Hepatocyte (in vitro differentiated cells): ENCODE measurements around the gene PGC. TPM values are rescaled to one million over a fixed set of nuclear protein-coding genes. Genes with fewer than 3 reads are reported as not detected.

ENCODE experiments used
- DNase-seq: peaks from one replicate; pipeline ENCODE4 v3.0.0-alpha.2; 2016; ENCODE audit warnings: low spot score
- H2AFZ ChIP-seq: fragments of 200-600 bp; sonication (generic); 2 replicates; pipeline ENCODE4 v1.6.0; 2016; ENCODE audit warnings: antibody characterized with exemption, mild to moderate bottlenecking
- H3K27ac ChIP-seq: fragments of 200-600 bp; sonication (generic); 2 replicates; pipeline ENCODE4 v1.5.1; 2016; ENCODE audit warnings: mild to moderate bottlenecking
- H3K27me3 ChIP-seq: fragments of 200-600 bp; sonication (generic); 2 replicates; pipeline ENCODE4 v1.6.1; 2016
- H3K36me3 ChIP-seq: fragments of 200-600 bp; sonication (generic); replicated peaks from 2 replicates; pipeline ENCODE4 v1.5.1; 2016; ENCODE audit warnings: low read depth; ENCODE audit not compliant: insufficient read depth
- H3K4me1 ChIP-seq: fragments of 200-600 bp; sonication (generic); 2 replicates; pipeline ENCODE4 v1.5.1; 2016; ENCODE audit warnings: mild to moderate bottlenecking, moderate library complexity; ENCODE audit not compliant: insufficient read depth
- H3K4me2 ChIP-seq: fragments of 200-600 bp; sonication (generic); 2 replicates; pipeline ENCODE4 v1.6.0; 2016
- H3K4me3 ChIP-seq: fragments of 200-600 bp; sonication (generic); 2 replicates; pipeline ENCODE4 v1.5.1; 2016; ENCODE audit warnings: mild to moderate bottlenecking
- H3K79me2 ChIP-seq: fragments of 200-600 bp; sonication (generic); 2 replicates; pipeline ENCODE4 v1.6.0; 2017; ENCODE audit warnings: mild to moderate bottlenecking
- H3K9me2 ChIP-seq: fragments of 200-600 bp; sonication (generic); replicated peaks from 2 replicates; pipeline ENCODE4 v1.6.0; 2017; ENCODE audit warnings: mild to moderate bottlenecking; ENCODE audit not compliant: insufficient read depth
- H3K9me3 ChIP-seq: fragments of 200-600 bp; sonication (generic); 2 replicates; pipeline ENCODE4 v1.5.1; 2016; ENCODE audit warnings: low read depth, mild to moderate bottlenecking
- H4K20me1 ChIP-seq: fragments of 200-600 bp; sonication (generic); 2 replicates; pipeline ENCODE4 v1.6.0; 2016; ENCODE audit warnings: mild to moderate bottlenecking; ENCODE audit not compliant: insufficient read depth, poor library complexity, severe bottlenecking
- CTCF ChIP-seq: fragments of 200-600 bp; sonication (generic); IDR thresholded peaks from 2 replicates; pipeline ENCODE4 v1.5.1; 2016; ENCODE audit warnings: antibody characterized with exemption, mild to moderate bottlenecking; ENCODE audit not compliant: poor library complexity
- EZH2 ChIP-seq: fragments of 200-600 bp; sonication (generic); IDR thresholded peaks from 2 replicates; pipeline ENCODE4 v1.6.1; 2016; ENCODE audit warnings: antibody characterized with exemption, mild to moderate bottlenecking, borderline replicate concordance
- EZH2phosphoT487 ChIP-seq: fragments of 200-600 bp; sonication (generic); IDR thresholded peaks from one replicate; pipeline ENCODE4 v1.6.1; 2018; ENCODE audit warnings: antibody characterized with exemption, mild to moderate bottlenecking, low read depth, moderate library complexity; ENCODE audit not compliant: unreplicated experiment, severe bottlenecking
- WGBS: methylation state at CpG from one replicate; pipeline ENCODE4 v1.1.6; 2016; ENCODE audit warnings: low lambda C conversion rate; ENCODE audit errors: missing lambda C conversion rate; 5-methylcytosine and 5-hydroxymethylcytosine counted together
- polyA plus RNA-seq: library from polyadenylated mRNA; unstranded; fragments of >200 nt; fragmentation: Nextera tagmentation; extraction: Ambion mirVana; gene quantifications from 2 replicates; pipeline ENCODE4 v1.2.1, GENCODE V29; 2016
- total RNA-seq: library from RNA; depleted of rRNA; stranded (reverse); fragments of >200 nt; gene quantifications from 2 replicates; pipeline ENCODE4 v1.2.3, GENCODE V29; 2014

The PGC gene
- total and polyA plus RNA-seq, 2 experiments from 2014 or later = 109 to 114 TPM

- H4K20me1 ChIP-seq = no peaks in the 10 kb centered on the region
- H3K27me3 ChIP-seq = no peaks in the 10 kb centered on the region
- WGBS = 90% methylated on average over 14 of the region's 14 CpGs
- H3K27ac ChIP-seq = no peak overlapping the region
- H3K4me3 ChIP-seq = no peak overlapping the region
- H3K79me2 ChIP-seq = peaks cover 10% of the 10 kb centered on the region
- no peak overlapping the region for H3K4me2 ChIP-seq
- DNase-seq = no peak
- H3K36me3 ChIP-seq = no peaks in the 10 kb centered on the region
- H3K9me2 ChIP-seq = no peaks in the 10 kb centered on the region
- peaks cover 11% of the 10 kb centered on the region for H3K4me1 ChIP-seq
- H3K9me3 ChIP-seq = no peaks in the 10 kb centered on the region
- TF ChIP-seq CTCF (no peak), EZH2phosphoT487 (no peak), EZH2 (no peak)
- no peak overlapping the region for H2AFZ ChIP-seq
These were observed 44.3 kb downstream of the PGC start for GRCh38 chr6:41702771-41703494.

- Histone ChIP-seq H3K79me2 (peaks cover 10% of the 10 kb centered on the region), H3K4me3 (no peak overlapping the region), H3K4me2 (no peak overlapping the region), H3K9me2 (no peaks in the 10 kb centered on the region), H2AFZ (no peak overlapping the region), H4K20me1 (no peaks in the 10 kb centered on the region), H3K36me3 (no peaks in the 10 kb centered on the region), H3K9me3 (no peaks in the 10 kb centered on the region), H3K27me3 (no peaks in the 10 kb centered on the region), H3K4me1 (peaks cover 11% of the 10 kb centered on the region), H3K27ac (no peak overlapping the region)
- no peak for DNase-seq
- no peak for TF ChIP-seq EZH2phosphoT487
- no peak for TF ChIP-seq CTCF
- no peak for TF ChIP-seq EZH2
- WGBS = 97% methylated on average over 10 of the region's 10 CpGs
These were observed 45.0 kb downstream of the PGC start for GRCh38 chr6:41702089-41702745.

- no peak for DNase-seq
- 80% methylated on average over 18 of the region's 20 CpGs for WGBS
- H4K20me1 ChIP-seq = no peaks in the 10 kb centered on the region
- no peak overlapping the region for H3K27ac ChIP-seq
- no peaks in the 10 kb centered on the region for H3K9me2 ChIP-seq
- no peak overlapping the region for H3K4me3 ChIP-seq
- no peaks in the 10 kb centered on the region for H3K9me3 ChIP-seq
- no peak for TF ChIP-seq CTCF
- TF ChIP-seq EZH2 = no peak
- TF ChIP-seq EZH2phosphoT487 = no peak
- H3K36me3 ChIP-seq = no peaks in the 10 kb centered on the region
- H3K4me2 ChIP-seq = no peak overlapping the region
- peaks cover 10% of the 10 kb centered on the region for H3K79me2 ChIP-seq
- H3K4me1 ChIP-seq = peaks cover under 1% of the 10 kb centered on the region
- H2AFZ ChIP-seq = no peak overlapping the region
- no peaks in the 10 kb centered on the region for H3K27me3 ChIP-seq
These were observed 46.5 kb downstream of the PGC start for GRCh38 chr6:41700463-41701347.
